Liver (tissue), 9 donors: Measurements from ENCODE around the gene FAIM2. TPM values are rescaled to one million over a fixed set of nuclear protein-coding genes. Genes with fewer than 3 reads are reported as not detected.

Experiments used
- DNase-seq: peaks from one replicate; pipeline ENCODE4 v3.0.0-alpha.2; 2017; ENCODE audit warnings: low spot score
- H3K27ac ChIP-seq, 2 donors: one replicate each; pipeline ENCODE4 v1.7.0; 2013; ENCODE audit warnings: inconsistent platforms in 2 of 2, low read length in 2 of 2, control low read depth in 1 of 2, low read depth in 1 of 2, mild to moderate bottlenecking in 1 of 2
- H3K27me3 ChIP-seq, 4 donors: one replicate each; pipeline versions ENCODE4 v1.6.1 to v1.7.0; 2013; ENCODE audit warnings: low read length in 3 of 4, inconsistent platforms in 1 of 4, mild to moderate bottlenecking in 1 of 4, moderate library complexity in 1 of 4; ENCODE audit not compliant: control insufficient read depth in 4 of 4, insufficient read depth in 4 of 4
- H3K36me3 ChIP-seq, 4 donors: one replicate each; pipeline versions ENCODE4 v1.6.1 to v1.7.0; 2013; ENCODE audit warnings: low read length in 3 of 4, mild to moderate bottlenecking in 3 of 4, low read depth in 1 of 4, moderate library complexity in 1 of 4; ENCODE audit not compliant: control insufficient read depth in 4 of 4, insufficient read depth in 3 of 4
- H3K4me1 ChIP-seq, 4 donors: one replicate each; pipeline versions ENCODE4 v1.6.1 to v1.7.0; 2013; ENCODE audit warnings: low read length in 3 of 4, mild to moderate bottlenecking in 3 of 4, moderate library complexity in 1 of 4; ENCODE audit not compliant: control insufficient read depth in 4 of 4, insufficient read depth in 4 of 4
- H3K4me3 ChIP-seq, 3 donors: one replicate each; pipeline versions ENCODE4 v1.6.1 to v1.7.0; 2013; ENCODE audit warnings: low read length in 3 of 3, control low read depth in 1 of 3, low read depth in 1 of 3, mild to moderate bottlenecking in 1 of 3
- H3K9ac ChIP-seq, 2 donors: one replicate each; pipeline ENCODE4 v1.7.0; 2013; ENCODE audit warnings: low read length in 2 of 2, mild to moderate bottlenecking in 2 of 2, moderate library complexity in 2 of 2, control low read depth in 1 of 2, low read depth in 1 of 2
- H3K9me3 ChIP-seq, 4 donors: one replicate each; pipeline versions ENCODE4 v1.6.1 to v1.7.0; 2013; ENCODE audit warnings: low read length in 3 of 4; ENCODE audit not compliant: control insufficient read depth in 4 of 4
- EGR1 ChIP-seq, 2 donors: IDR thresholded peaks; 2 replicates each; pipeline ENCODE4 v1.6.1; 2016 to 2018; ENCODE audit warnings: antibody characterized with exemption in 2 of 2, low read depth in 2 of 2
- FOXA1 ChIP-seq: IDR thresholded peaks from 2 replicates; pipeline ENCODE4 v1.6.1; 2016; ENCODE audit warnings: antibody characterized with exemption
- FOXA2 ChIP-seq: IDR thresholded peaks from 2 replicates; pipeline ENCODE4 v1.6.1; 2016; ENCODE audit warnings: antibody characterized with exemption
- GABPA ChIP-seq, 2 donors: IDR thresholded peaks in 1 of 2; conservative IDR thresholded peaks in 1 of 2; 2 replicates each; pipeline ENCODE4 v1.6.1; 2016; ENCODE audit warnings: antibody characterized with exemption in 2 of 2, mild to moderate bottlenecking in 1 of 2, moderate library complexity in 1 of 2
- HNF4G ChIP-seq: IDR thresholded peaks from 2 replicates; pipeline ENCODE4 v1.6.1; 2016; ENCODE audit warnings: antibody characterized with exemption
- JUND ChIP-seq, 2 donors: IDR thresholded peaks; 2 replicates each; pipeline ENCODE4 v1.6.1; 2016; ENCODE audit warnings: antibody characterized with exemption in 2 of 2
- NR2F2 ChIP-seq: IDR thresholded peaks from 2 replicates; pipeline ENCODE4 v1.6.1; 2016; ENCODE audit warnings: antibody characterized with exemption
- RAD21 ChIP-seq, 2 donors: IDR thresholded peaks; 2 replicates each; pipeline ENCODE4 v1.6.1; 2016; ENCODE audit warnings: antibody characterized with exemption in 2 of 2, mild to moderate bottlenecking in 2 of 2
- RXRA ChIP-seq, 2 donors: IDR thresholded peaks; 2 replicates each; pipeline ENCODE4 v1.6.1; 2017 to 2018; ENCODE audit warnings: antibody characterized with exemption in 2 of 2, mild to moderate bottlenecking in 1 of 2
- SP1 ChIP-seq: IDR thresholded peaks from 2 replicates; pipeline ENCODE4 v1.6.1; 2018; ENCODE audit warnings: antibody characterized with exemption, mild to moderate bottlenecking
- YY1 ChIP-seq: IDR thresholded peaks from 2 replicates; pipeline ENCODE4 v1.6.1; 2016; ENCODE audit warnings: antibody characterized with exemption, mild to moderate bottlenecking
- WGBS: extraction: QIAGEN DNeasy Blood & Tissue Kit; methylation state at CpG from one replicate; pipeline ENCODE4 v1.1.7; 2013; 5-methylcytosine and 5-hydroxymethylcytosine counted together
- polyA plus RNA-seq, 2 donors: library from polyadenylated mRNA; stranded (reverse) in 1 of 2; unstranded in 1 of 2; fragments of 200-250 nt in 1 of 2; fragments of >200 nt in 1 of 2; fragmentation: Nextera tagmentation in 1 of 2; extraction: Ambion mirVana in 1 of 2; gene quantifications; one replicate each; pipeline versions ENCODE4 v1.2.1 to v1.2.3, GENCODE V29; 2013 to 2015
- total RNA-seq, 2 donors: library from RNA; depleted of rRNA; stranded (reverse); fragments of >200 nt; gene quantifications; one replicate each; pipeline ENCODE4 v1.2.3, GENCODE V29; 2014
- TF ChIP-seq, protein P1 (sequence below): IDR thresholded peaks from 2 replicates; pipeline ENCODE4 v1.6.1; 2016; ENCODE audit warnings: antibody characterized with exemption
- TF ChIP-seq, protein P2 (sequence below): fragments of 150-350 bp; IDR thresholded peaks from 2 replicates; pipeline ENCODE4 v1.5.1; 2017; ENCODE audit warnings: improper control_type of control experiment, low read depth, low read length; ENCODE audit not compliant: missing input control
- TF ChIP-seq, protein P3 (sequence below): IDR thresholded peaks from 2 replicates; pipeline ENCODE4 v1.6.1; 2016; ENCODE audit warnings: antibody characterized with exemption
- TF ChIP-seq, protein P4 (sequence below): IDR thresholded peaks from 2 replicates; pipeline ENCODE4 v1.6.1; 2016; ENCODE audit warnings: antibody characterized with exemption, mild to moderate bottlenecking
- donor health status: healthy.
- donor health status: healthy.
- donor health status: healthy.
- donor health status: healthy.
- donor health status: healthy.

Gene FAIM2
- total and polyA plus RNA-seq, 4 donors = 0.06 to 0.23 TPM; not detected in 2

DNA sequence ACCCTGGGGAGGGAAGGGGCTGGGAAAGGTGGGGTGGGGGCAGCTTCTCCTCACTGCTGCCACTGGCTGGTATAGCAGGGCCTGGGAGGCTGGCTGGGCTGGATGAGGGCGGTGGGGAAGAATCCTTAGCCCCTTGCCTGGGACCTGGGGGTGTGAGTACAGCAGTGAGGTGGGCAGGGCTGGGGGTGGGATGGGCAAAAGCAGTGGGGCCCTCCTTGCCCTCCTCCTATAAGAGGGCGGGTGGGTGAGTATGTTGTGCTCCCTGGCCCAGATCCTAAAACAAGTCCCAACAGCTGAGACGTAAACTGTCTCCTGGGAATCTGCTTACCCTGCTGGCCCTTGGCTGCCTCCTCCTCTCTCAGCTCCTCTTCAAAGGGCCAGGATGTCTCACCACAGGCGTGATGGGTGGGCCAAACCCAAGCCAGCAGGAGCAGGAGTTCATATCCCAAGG is 77.7 kb downstream of the FAIM2 start:
- Histone ChIP-seq H3K27ac (no peak overlapping the region), H3K9me3 (no peaks in the 10 kb centered on the region), H3K27me3 (no peaks in the 10 kb centered on the region), H3K4me3 (no peak overlapping the region), H3K9ac (no peak overlapping the region), H3K36me3 (no peaks in the 10 kb centered on the region), H3K4me1 (peaks cover 6 to 25% (median 16%) of the 10 kb centered on the region in 4 donors)
- DNase-seq = no peak
- 85% methylated on average over 4 of the region's 4 CpGs for WGBS
- TF ChIP-seq RXRA (IDR thresholded peaks at IDR 0.05) (no peak), JUND (IDR thresholded peaks at IDR 0.05) (no peak), NR2F2 (no peak), SP1 (no peak)
- TF ChIP-seq, protein P1, sequence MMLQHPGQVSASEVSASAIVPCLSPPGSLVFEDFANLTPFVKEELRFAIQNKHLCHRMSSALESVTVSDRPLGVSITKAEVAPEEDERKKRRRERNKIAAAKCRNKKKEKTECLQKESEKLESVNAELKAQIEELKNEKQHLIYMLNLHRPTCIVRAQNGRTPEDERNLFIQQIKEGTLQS = no peak

DNA sequence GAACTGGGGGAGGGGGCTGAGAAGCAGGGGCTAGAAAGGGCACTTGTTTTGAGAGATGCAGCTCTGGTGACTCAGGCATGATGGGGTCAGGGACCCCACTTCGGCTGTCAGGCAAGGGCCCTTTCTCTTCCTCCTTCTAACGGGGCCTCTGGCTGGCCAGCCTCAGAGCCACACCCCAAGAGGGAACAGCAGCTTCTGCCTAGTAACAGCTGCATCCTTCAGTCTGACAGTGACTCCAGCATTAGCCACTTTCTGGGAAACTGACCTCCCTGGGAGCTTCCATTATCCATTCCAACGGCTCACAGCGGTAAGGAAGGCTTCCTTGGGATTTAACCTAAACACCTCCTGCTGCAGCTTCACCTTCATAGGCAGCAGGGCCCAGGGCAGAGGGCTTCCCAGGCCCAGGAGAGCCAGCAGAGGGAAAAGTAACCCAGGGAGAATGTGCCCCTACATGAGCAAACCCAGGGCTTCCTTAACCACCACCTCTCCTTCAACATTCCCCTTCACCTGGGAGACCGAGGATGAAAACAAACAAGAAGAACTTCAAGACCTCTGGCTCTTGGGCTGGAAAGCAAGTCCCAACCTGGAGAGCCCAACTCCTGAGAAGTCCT is 78.2 kb downstream of the FAIM2 start:
- no peak overlapping the region for H3K27ac ChIP-seq
- no peak overlapping the region for H3K4me3 ChIP-seq
- H3K9me3 ChIP-seq = no peaks in the 10 kb centered on the region
- 76% methylated on average over 5 of the region's 5 CpGs for WGBS
- H3K4me1 ChIP-seq = peaks cover 6 to 25% (median 16%) of the 10 kb centered on the region in 4 donors
- H3K27me3 ChIP-seq = no peaks in the 10 kb centered on the region
- H3K36me3 ChIP-seq = no peaks in the 10 kb centered on the region
- H3K9ac ChIP-seq = no peak overlapping the region
- DNase-seq = no peak
- no peak for TF ChIP-seq GABPA (IDR thresholded peaks at IDR 0.05 in 1 of 2, conservative IDR thresholded peaks at IDR 0.05 in 1 of 2)
- no peak for TF ChIP-seq NR2F2
- TF ChIP-seq SP1 = no peak
- TF ChIP-seq RAD21 (IDR thresholded peaks at IDR 0.05) = no peak
- no peak for TF ChIP-seq EGR1 (IDR thresholded peaks at IDR 0.05; ENCODE audit: low read depth in 2 of 2)
- TF ChIP-seq, protein P1 = no peak
- TF ChIP-seq, protein P2, sequence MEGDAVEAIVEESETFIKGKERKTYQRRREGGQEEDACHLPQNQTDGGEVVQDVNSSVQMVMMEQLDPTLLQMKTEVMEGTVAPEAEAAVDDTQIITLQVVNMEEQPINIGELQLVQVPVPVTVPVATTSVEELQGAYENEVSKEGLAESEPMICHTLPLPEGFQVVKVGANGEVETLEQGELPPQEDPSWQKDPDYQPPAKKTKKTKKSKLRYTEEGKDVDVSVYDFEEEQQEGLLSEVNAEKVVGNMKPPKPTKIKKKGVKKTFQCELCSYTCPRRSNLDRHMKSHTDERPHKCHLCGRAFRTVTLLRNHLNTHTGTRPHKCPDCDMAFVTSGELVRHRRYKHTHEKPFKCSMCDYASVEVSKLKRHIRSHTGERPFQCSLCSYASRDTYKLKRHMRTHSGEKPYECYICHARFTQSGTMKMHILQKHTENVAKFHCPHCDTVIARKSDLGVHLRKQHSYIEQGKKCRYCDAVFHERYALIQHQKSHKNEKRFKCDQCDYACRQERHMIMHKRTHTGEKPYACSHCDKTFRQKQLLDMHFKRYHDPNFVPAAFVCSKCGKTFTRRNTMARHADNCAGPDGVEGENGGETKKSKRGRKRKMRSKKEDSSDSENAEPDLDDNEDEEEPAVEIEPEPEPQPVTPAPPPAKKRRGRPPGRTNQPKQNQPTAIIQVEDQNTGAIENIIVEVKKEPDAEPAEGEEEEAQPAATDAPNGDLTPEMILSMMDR = no peak
- no peak for TF ChIP-seq YY1
- TF ChIP-seq, protein P3, sequence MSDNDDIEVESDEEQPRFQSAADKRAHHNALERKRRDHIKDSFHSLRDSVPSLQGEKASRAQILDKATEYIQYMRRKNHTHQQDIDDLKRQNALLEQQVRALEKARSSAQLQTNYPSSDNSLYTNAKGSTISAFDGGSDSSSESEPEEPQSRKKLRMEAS = no peak
- TF ChIP-seq FOXA2 = no peak
- no peak for TF ChIP-seq HNF4G
- TF ChIP-seq, protein P4, sequence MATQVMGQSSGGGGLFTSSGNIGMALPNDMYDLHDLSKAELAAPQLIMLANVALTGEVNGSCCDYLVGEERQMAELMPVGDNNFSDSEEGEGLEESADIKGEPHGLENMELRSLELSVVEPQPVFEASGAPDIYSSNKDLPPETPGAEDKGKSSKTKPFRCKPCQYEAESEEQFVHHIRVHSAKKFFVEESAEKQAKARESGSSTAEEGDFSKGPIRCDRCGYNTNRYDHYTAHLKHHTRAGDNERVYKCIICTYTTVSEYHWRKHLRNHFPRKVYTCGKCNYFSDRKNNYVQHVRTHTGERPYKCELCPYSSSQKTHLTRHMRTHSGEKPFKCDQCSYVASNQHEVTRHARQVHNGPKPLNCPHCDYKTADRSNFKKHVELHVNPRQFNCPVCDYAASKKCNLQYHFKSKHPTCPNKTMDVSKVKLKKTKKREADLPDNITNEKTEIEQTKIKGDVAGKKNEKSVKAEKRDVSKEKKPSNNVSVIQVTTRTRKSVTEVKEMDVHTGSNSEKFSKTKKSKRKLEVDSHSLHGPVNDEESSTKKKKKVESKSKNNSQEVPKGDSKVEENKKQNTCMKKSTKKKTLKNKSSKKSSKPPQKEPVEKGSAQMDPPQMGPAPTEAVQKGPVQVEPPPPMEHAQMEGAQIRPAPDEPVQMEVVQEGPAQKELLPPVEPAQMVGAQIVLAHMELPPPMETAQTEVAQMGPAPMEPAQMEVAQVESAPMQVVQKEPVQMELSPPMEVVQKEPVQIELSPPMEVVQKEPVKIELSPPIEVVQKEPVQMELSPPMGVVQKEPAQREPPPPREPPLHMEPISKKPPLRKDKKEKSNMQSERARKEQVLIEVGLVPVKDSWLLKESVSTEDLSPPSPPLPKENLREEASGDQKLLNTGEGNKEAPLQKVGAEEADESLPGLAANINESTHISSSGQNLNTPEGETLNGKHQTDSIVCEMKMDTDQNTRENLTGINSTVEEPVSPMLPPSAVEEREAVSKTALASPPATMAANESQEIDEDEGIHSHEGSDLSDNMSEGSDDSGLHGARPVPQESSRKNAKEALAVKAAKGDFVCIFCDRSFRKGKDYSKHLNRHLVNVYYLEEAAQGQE = no peak
- no peak for TF ChIP-seq RXRA (IDR thresholded peaks at IDR 0.05)
- no peak for TF ChIP-seq FOXA1
